Gastrocnemius medialis (tissue), 4 donors: ENCODE data around the gene KHDRBS2.

Experiments
- POLR2A ChIP-seq, 2 donors: fragments of 450-650 bp; IDR thresholded peaks; one replicate each; pipeline ENCODE4 v1.6.1; 2017; ENCODE audit warnings: antibody characterized with exemption in 2 of 2, mild to moderate bottlenecking in 2 of 2, moderate library complexity in 2 of 2
- TF ChIP-seq, protein P1 (sequence below), 5 experiments: fragments of 450-650 bp in 3 of 5; fragments of 200-600 bp in 2 of 5; sonication (generic) in 2 of 5; IDR thresholded peaks in 4 of 5; conservative IDR thresholded peaks in 1 of 5; 1 replicate in 4 of 5; 2 replicates in 1 of 5; pipeline ENCODE4 v1.5.1; 2016 to 2019; ENCODE audit warnings: antibody characterized with exemption in 5 of 5, mild to moderate bottlenecking in 3 of 5, moderate library complexity in 3 of 5

DNA sequence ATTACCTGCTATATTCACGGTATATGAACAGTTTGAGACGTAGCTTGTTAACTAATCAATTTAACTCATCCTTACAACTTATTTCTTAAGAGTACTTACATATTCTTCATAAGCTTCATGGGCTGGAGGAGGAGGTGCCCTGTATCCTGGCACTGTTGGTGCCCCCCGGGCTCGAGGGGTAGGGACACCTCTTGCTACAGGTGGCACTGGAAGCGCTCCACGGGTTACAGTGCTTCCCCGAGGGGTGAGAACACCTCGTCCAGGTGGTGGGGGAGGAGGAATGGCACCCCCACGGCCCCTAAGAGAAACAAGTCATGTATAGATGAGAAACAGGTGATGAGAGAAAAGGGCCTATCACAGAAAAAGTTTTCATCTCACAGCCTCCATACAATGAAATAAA lies 391.5 kb downstream of the KHDRBS2 start:
- TF ChIP-seq, protein P1, sequence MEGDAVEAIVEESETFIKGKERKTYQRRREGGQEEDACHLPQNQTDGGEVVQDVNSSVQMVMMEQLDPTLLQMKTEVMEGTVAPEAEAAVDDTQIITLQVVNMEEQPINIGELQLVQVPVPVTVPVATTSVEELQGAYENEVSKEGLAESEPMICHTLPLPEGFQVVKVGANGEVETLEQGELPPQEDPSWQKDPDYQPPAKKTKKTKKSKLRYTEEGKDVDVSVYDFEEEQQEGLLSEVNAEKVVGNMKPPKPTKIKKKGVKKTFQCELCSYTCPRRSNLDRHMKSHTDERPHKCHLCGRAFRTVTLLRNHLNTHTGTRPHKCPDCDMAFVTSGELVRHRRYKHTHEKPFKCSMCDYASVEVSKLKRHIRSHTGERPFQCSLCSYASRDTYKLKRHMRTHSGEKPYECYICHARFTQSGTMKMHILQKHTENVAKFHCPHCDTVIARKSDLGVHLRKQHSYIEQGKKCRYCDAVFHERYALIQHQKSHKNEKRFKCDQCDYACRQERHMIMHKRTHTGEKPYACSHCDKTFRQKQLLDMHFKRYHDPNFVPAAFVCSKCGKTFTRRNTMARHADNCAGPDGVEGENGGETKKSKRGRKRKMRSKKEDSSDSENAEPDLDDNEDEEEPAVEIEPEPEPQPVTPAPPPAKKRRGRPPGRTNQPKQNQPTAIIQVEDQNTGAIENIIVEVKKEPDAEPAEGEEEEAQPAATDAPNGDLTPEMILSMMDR (IDR thresholded peaks at IDR 0.05 in 4 of 5, conservative IDR thresholded peaks at IDR 0.05 in 1 of 5), result no peak
- TF ChIP-seq POLR2A (IDR thresholded peaks at IDR 0.05), result no peak
